Neuronal stem cell (in vitro differentiated cells): Measurements from ENCODE around the gene TLE3.

ENCODE experiments used
- DNase-seq: peaks from one replicate; pipeline ENCODE4 v3.0.0-alpha.2; 2013; ENCODE audit warnings: low spot score
- H2AFZ ChIP-seq: one replicate; pipeline ENCODE4 v1.6.1; 2013; ENCODE audit warnings: mild to moderate bottlenecking, low read length, inconsistent platforms
- H2AK5ac ChIP-seq: 2 replicates; pipeline ENCODE4 v1.6.1; 2013; ENCODE audit warnings: low read depth, mild to moderate bottlenecking, inconsistent platforms, low read length, moderate library complexity, mixed read lengths
- H2BK120ac ChIP-seq: 2 replicates; pipeline ENCODE4 v1.6.1; 2013; ENCODE audit warnings: low read depth, mild to moderate bottlenecking, inconsistent platforms, low read length, moderate library complexity, mixed read lengths
- H2BK12ac ChIP-seq: one replicate; pipeline ENCODE4 v1.6.1; 2013; ENCODE audit warnings: low read length, inconsistent platforms
- H2BK15ac ChIP-seq: 2 replicates; pipeline ENCODE4 v1.6.1; 2013; ENCODE audit warnings: mild to moderate bottlenecking, low read length, inconsistent platforms, mixed read lengths
- H2BK5ac ChIP-seq: one replicate; pipeline ENCODE4 v1.6.1; 2013; ENCODE audit warnings: inconsistent platforms, mild to moderate bottlenecking, low read length, moderate library complexity
- H3K14ac ChIP-seq: one replicate; pipeline ENCODE4 v1.6.1; 2013; ENCODE audit warnings: low read length, inconsistent platforms
- H3K18ac ChIP-seq: 2 replicates; pipeline ENCODE4 v1.6.1; 2013; ENCODE audit warnings: low read length, inconsistent platforms
- H3K23ac ChIP-seq: 2 replicates; pipeline ENCODE4 v1.6.1; 2013; ENCODE audit warnings: low read depth, mild to moderate bottlenecking, mixed read lengths, low read length, inconsistent platforms; ENCODE audit not compliant: poor library complexity
- H3K27ac ChIP-seq: replicated peaks from 3 replicates; pipeline ENCODE4 v1.5.1; 2013; ENCODE audit warnings: low read length, inconsistent platforms
- H3K27me3 ChIP-seq, 3 experiments: 2 replicates each; pipeline ENCODE4 v1.6.1; 2013; ENCODE audit warnings: low read length in 3 of 3, mild to moderate bottlenecking in 2 of 3, inconsistent platforms in 1 of 3, low read depth in 1 of 3, mixed read lengths in 1 of 3, moderate library complexity in 1 of 3; ENCODE audit not compliant: control insufficient read depth in 3 of 3, insufficient read depth in 3 of 3
- H3K36me3 ChIP-seq, 2 donors: replicated peaks in 1 of 2; 2 replicates each; pipeline ENCODE4 v1.6.1; 2013; ENCODE audit warnings: low read length in 2 of 2; ENCODE audit not compliant: control insufficient read depth in 2 of 2, insufficient read depth in 2 of 2
- H3K4ac ChIP-seq: 2 replicates; pipeline ENCODE4 v1.6.1; 2013; ENCODE audit warnings: inconsistent platforms, mild to moderate bottlenecking, low read length, moderate library complexity
- H3K4me1 ChIP-seq, 2 donors: 1 replicate in 1 of 2; 2 replicates in 1 of 2; pipeline ENCODE4 v1.6.1; 2013; ENCODE audit warnings: low read length in 2 of 2, low read depth in 1 of 2; ENCODE audit not compliant: control insufficient read depth in 2 of 2, insufficient read depth in 1 of 2
- H3K4me2 ChIP-seq: one replicate; pipeline ENCODE4 v1.6.1; 2013; ENCODE audit warnings: mild to moderate bottlenecking, low read length, inconsistent platforms; ENCODE audit not compliant: insufficient read depth, poor library complexity, severe bottlenecking
- H3K4me3 ChIP-seq, 2 donors: 2 replicates each; pipeline ENCODE4 v1.5.1; 2013; ENCODE audit warnings: low read length in 2 of 2, mild to moderate bottlenecking in 2 of 2, inconsistent platforms in 1 of 2, moderate library complexity in 1 of 2
- H3K79me1 ChIP-seq: one replicate; pipeline ENCODE4 v1.6.1; 2013; ENCODE audit warnings: low read depth, mild to moderate bottlenecking, inconsistent platforms, low read length, moderate library complexity
- H3K9ac ChIP-seq: one replicate; pipeline ENCODE4 v1.6.1; 2013; ENCODE audit warnings: mild to moderate bottlenecking, low read depth, low read length, inconsistent platforms; ENCODE audit not compliant: poor library complexity
- H3K9me3 ChIP-seq, 2 donors: replicated peaks in 1 of 2; 2 replicates each; pipeline versions ENCODE3 to v1.6.1; 2013; ENCODE audit warnings: low read length in 2 of 2, mild to moderate bottlenecking in 2 of 2, inconsistent platforms in 1 of 2, low read depth in 1 of 2, mixed read lengths in 1 of 2, moderate library complexity in 1 of 2; ENCODE audit not compliant: control insufficient read depth in 2 of 2, insufficient read depth in 1 of 2
- H4K8ac ChIP-seq: one replicate; pipeline ENCODE4 v1.6.1; 2013; ENCODE audit warnings: low read depth, mild to moderate bottlenecking, inconsistent platforms, low read length, moderate library complexity
- H4K91ac ChIP-seq: one replicate; pipeline ENCODE4 v1.6.1; 2013; ENCODE audit warnings: low read length, low read depth, mild to moderate bottlenecking, inconsistent platforms; ENCODE audit not compliant: poor library complexity
- WGBS, 2 donors: extraction: QIAGEN DNeasy Blood & Tissue Kit; methylation state at CpG; one replicate each; pipeline ENCODE4 v1.1.7; 2013; ENCODE audit warnings: missing lambda C conversion rate in 2 of 2, mixed read lengths in 1 of 2; ENCODE audit not compliant: insufficient read length in 2 of 2, insufficient replicate concordance in 1 of 2; ENCODE audit errors: extremely low coverage in 2 of 2; 5-methylcytosine and 5-hydroxymethylcytosine counted together

The TLE3 gene

GRCh38 chr15:70098461-70099166 lies 897 bp upstream of the TLE3 start:
- Histone ChIP-seq H2BK12ac (no peak overlapping the region), H3K9ac (peak overlapping the region; percentile 85), H3K18ac (peak overlapping the region; percentile 99), H3K4me3 (peak overlapping the region; percentile 56 to 79), H3K27me3 (peaks cover 0 to 26% (median 14%) of the 10 kb centered on the region in 3 experiments), H2BK120ac (no peak overlapping the region), H3K23ac (peak overlapping the region; percentile 90), H4K8ac (no peak overlapping the region), H3K14ac (peak overlapping the region; percentile 31), H3K4ac (peak overlapping the region; percentile 80), H2BK15ac (peak overlapping the region; percentile 93), H2BK5ac (peak overlapping the region; percentile 97), H2AK5ac (peak overlapping the region; percentile 78), H3K36me3 (peaks cover 0 to 13% of the 10 kb centered on the region in 2 donors), H4K91ac (no peak overlapping the region), H2AFZ (peak overlapping the region; percentile 89), H3K79me1 (peaks cover 4% of the 10 kb centered on the region), H3K27ac (no peak overlapping the region), H3K9me3 (no peaks in the 10 kb centered on the region), H3K4me1 (peaks cover 21 to 36% of the 10 kb centered on the region in 2 donors), H3K4me2 (peak overlapping the region; percentile 99)
- no CpG with 5 or more reads among the region's 60 CpGs for WGBS, 2 donors
- DNase-seq = peak; percentile 76

GRCh38 chr15:70098153-70098460 lies 390 bp upstream of the TLE3 start:
- no peak for DNase-seq
- Histone ChIP-seq H2AK5ac (no peak overlapping the region), H4K8ac (no peak overlapping the region), H4K91ac (no peak overlapping the region), H3K4me3 (peak overlapping the region in 1 of 2 donors; percentile 56), H3K4me2 (peak overlapping the region; percentile 99), H2BK120ac (no peak overlapping the region), H3K14ac (no peak overlapping the region), H3K27ac (no peak overlapping the region), H2AFZ (peak overlapping the region; percentile 89), H3K9me3 (no peaks in the 10 kb centered on the region), H3K18ac (no peak overlapping the region), H2BK12ac (no peak overlapping the region), H3K4ac (no peak overlapping the region), H3K23ac (no peak overlapping the region), H3K4me1 (peaks cover 22 to 38% of the 10 kb centered on the region in 2 donors), H2BK15ac (no peak overlapping the region), H3K79me1 (peaks cover 4% of the 10 kb centered on the region), H3K27me3 (peaks cover 0 to 21% (median 11%) of the 10 kb centered on the region in 3 experiments), H2BK5ac (no peak overlapping the region), H3K36me3 (peaks cover 0 to 18% of the 10 kb centered on the region in 2 donors), H3K9ac (no peak overlapping the region)
- WGBS, 2 donors = no CpG with 5 or more reads among the region's 7 CpGs

GRCh38 chr15:70097063-70097320 lies 725 bp downstream of the TLE3 start:
- peak overlapping the region; percentile 44 for H4K91ac ChIP-seq
- H3K18ac ChIP-seq = peak overlapping the region; percentile 100
- DNase-seq = no peak
- H2BK15ac ChIP-seq = peak overlapping the region; percentile 95
- H3K9me3 ChIP-seq = no peaks in the 10 kb centered on the region
- H2BK120ac ChIP-seq = peak overlapping the region; percentile 24
- H3K27ac ChIP-seq = peak overlapping the region; percentile 47
- H2AFZ ChIP-seq = peak overlapping the region; percentile 75
- H3K27me3 ChIP-seq = peaks cover 0 to 9% (median 2%) of the 10 kb centered on the region in 3 experiments
- peak overlapping the region; percentile 94 for H2AK5ac ChIP-seq
- H3K79me1 ChIP-seq = peaks cover 7% of the 10 kb centered on the region
- H3K4me3 ChIP-seq = peak overlapping the region; percentile 88 to 97
- peak overlapping the region; percentile 91 for H3K9ac ChIP-seq
- H3K14ac ChIP-seq = no peak overlapping the region
- no CpG with 5 or more reads among the region's 37 CpGs for WGBS, 2 donors
- H3K4me2 ChIP-seq = peak overlapping the region; percentile 82
- peaks cover 0 to 25% of the 10 kb centered on the region in 2 donors for H3K36me3 ChIP-seq
- peak overlapping the region; percentile 86 for H3K23ac ChIP-seq
- H4K8ac ChIP-seq = no peak overlapping the region
- peaks cover 28 to 45% of the 10 kb centered on the region in 2 donors for H3K4me1 ChIP-seq
- peak overlapping the region; percentile 94 for H2BK5ac ChIP-seq
- peak overlapping the region; percentile 89 for H3K4ac ChIP-seq
- peak overlapping the region; percentile 86 for H2BK12ac ChIP-seq

GRCh38 chr15:70096215-70097062 lies 1.3 kb downstream of the TLE3 start:
- peaks cover 25 to 49% of the 10 kb centered on the region in 2 donors for H3K4me1 ChIP-seq
- no peak overlapping the region for H4K8ac ChIP-seq
- H3K27me3 ChIP-seq = peaks cover 0 to 5% (median 2%) of the 10 kb centered on the region in 3 experiments
- H2BK12ac ChIP-seq = peak overlapping the region; percentile 86
- peak overlapping the region; percentile 100 for H3K18ac ChIP-seq
- WGBS, 2 donors = no CpG with 5 or more reads among the region's 75 CpGs
- H2BK15ac ChIP-seq = peak overlapping the region; percentile 95
- peak overlapping the region; percentile 14 for H3K14ac ChIP-seq
- peak overlapping the region; percentile 84 for H3K4me2 ChIP-seq
- H2AK5ac ChIP-seq = peak overlapping the region; percentile 94
- H2AFZ ChIP-seq = peak overlapping the region; percentile 75
- peak overlapping the region; percentile 24 for H2BK120ac ChIP-seq
- H3K23ac ChIP-seq = peak overlapping the region; percentile 68
- peaks cover 7% of the 10 kb centered on the region for H3K79me1 ChIP-seq
- peak overlapping the region; percentile 88 to 97 for H3K4me3 ChIP-seq
- H4K91ac ChIP-seq = peak overlapping the region; percentile 44
- peak overlapping the region; percentile 94 for H2BK5ac ChIP-seq
- peak overlapping the region; percentile 89 for H3K4ac ChIP-seq
- H3K9ac ChIP-seq = peak overlapping the region; percentile 91
- H3K27ac ChIP-seq = peak overlapping the region; percentile 64
- H3K9me3 ChIP-seq = no peaks in the 10 kb centered on the region
- peak; percentile 76 for DNase-seq
- H3K36me3 ChIP-seq = peaks cover 0 to 27% of the 10 kb centered on the region in 2 donors
